ENCODE data around the gene EIF5B. TPM values are rescaled to one million over a fixed set of nuclear protein-coding genes. Genes with fewer than 3 reads are reported as not detected.

The EIF5B gene
- total and polyA plus RNA-seq, 2 of the 8 experiments (the other 6 are each of a cell fraction or from before 2014, with no cell fraction given): 10.7 to 64.5 TPM

DNA sequence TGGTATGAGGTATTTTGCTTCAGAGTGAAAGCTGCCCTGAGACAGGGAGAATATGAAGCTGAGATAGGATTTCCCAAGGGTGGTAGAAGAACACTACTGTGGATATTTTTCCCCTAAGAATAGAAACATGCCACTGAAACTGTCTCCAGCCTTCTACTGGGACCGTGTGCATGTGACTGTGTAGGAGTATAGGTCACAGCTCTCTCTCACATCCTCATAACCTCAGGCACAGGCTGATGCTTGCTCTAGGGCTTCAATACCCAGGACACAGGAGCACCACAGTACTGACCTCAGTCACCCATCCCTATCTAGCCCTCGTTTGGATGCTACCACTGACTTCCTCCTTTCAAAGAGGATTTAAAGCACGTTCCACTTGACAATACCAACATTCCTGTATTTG lies 85.4 kb downstream of the EIF5B start:
- H3K23ac ChIP-seq (ENCODE audit: insufficient read length): no peak overlapping the region
- no peak overlapping the region for H2BK120ac ChIP-seq (replicated peaks; ENCODE audit: low read depth, low read length)
- H3K4ac ChIP-seq (replicated peaks; ENCODE audit: insufficient read length, low read depth, low read length): no peak overlapping the region
- H3K4me2 ChIP-seq (ENCODE audit: insufficient read depth in 1 of 2, low read depth in 2 of 2, low read length in 2 of 2): no peak overlapping the region
- FAIRE-seq (no peak), DNase-seq (ENCODE audit: low read depth in 1 of 2, low spot score in 2 of 2) (no peak)
- 87% methylated on average over 3 of the region's 3 CpGs; no CpG with 5 or more reads in 1 of the 2 experiments for WGBS, 2 experiments (ENCODE audit: extremely low coverage in 1 of 2, insufficient coverage in 1 of 2, insufficient read length in 1 of 2, insufficient replicate concordance in 2 of 2, low coverage in 1 of 2, low lambda C conversion rate in 2 of 2, missing lambda C conversion rate in 1 of 2)
- no peak overlapping the region for H2BK20ac ChIP-seq (ENCODE audit: low read length)
- no peak overlapping the region for H3K18ac ChIP-seq (ENCODE audit: extremely low read depth, low read length)
- H3K79me1 ChIP-seq (ENCODE audit: low read depth, low read length): no peaks in the 10 kb centered on the region
- H3K27me3 ChIP-seq (replicated peaks in 1 of 4; ENCODE audit: control insufficient read depth in 3 of 4, extremely low read depth in 1 of 4, insufficient read depth in 3 of 4, low read length in 3 of 4): no peaks in the 10 kb centered on the region
- no peak overlapping the region for H3K9ac ChIP-seq (replicated peaks in 1 of 4; ENCODE audit: extremely low read depth in 1 of 4, low read depth in 3 of 4, low read length in 3 of 4)
- H2BK12ac ChIP-seq (ENCODE audit: low read depth, low read length): no peak overlapping the region
- H3K79me2 ChIP-seq (ENCODE audit: control insufficient read depth in 1 of 2, insufficient read depth in 2 of 2, low read length in 2 of 2): no peaks in the 10 kb centered on the region
- H4K8ac ChIP-seq (ENCODE audit: extremely low read depth, insufficient read depth, low read length): no peak overlapping the region
- H2BK15ac ChIP-seq (ENCODE audit: low read length): no peak overlapping the region
- H3K23me2 ChIP-seq (ENCODE audit: low read depth, low read length): no peaks in the 10 kb centered on the region
- no peak overlapping the region for H3K4me3 ChIP-seq (ENCODE audit: extremely low read depth in 1 of 4, insufficient read depth in 2 of 4, low read depth in 3 of 4, low read length in 4 of 4)
- H3K56ac ChIP-seq (replicated peaks; ENCODE audit: insufficient read length, low read depth, low read length): no peak overlapping the region
- no peaks in the 10 kb centered on the region for H3K9me3 ChIP-seq (ENCODE audit: insufficient read depth in 2 of 2, low read depth in 1 of 2, low read length in 1 of 2)
- no peaks in the 10 kb centered on the region for H3K4me1 ChIP-seq (replicated peaks in 1 of 4; ENCODE audit: control insufficient read depth in 3 of 4, insufficient read depth in 4 of 4, low read length in 3 of 4)
- H2AFZ ChIP-seq (ENCODE audit: low read length): no peak overlapping the region
- no peak overlapping the region for H4K5ac ChIP-seq (ENCODE audit: insufficient read length, low read depth, low read length)
- H3K36me3 ChIP-seq (ENCODE audit: control insufficient read depth in 2 of 4, insufficient read depth in 4 of 4, low read length in 3 of 4): peaks cover 4 to 46% (median 23%) of the 10 kb centered on the region in 4 experiments
- ChIA-PET POLR2A (ENCODE audit: partially characterized antibody) (interaction anchor here (1.4 kb wide), 1 partner anchor 20 kb away, joined by 4 read pairs; no protein-coding TSS in a partner anchor), CTCF (ENCODE audit: partially characterized antibody) (interaction anchor here (0.8 kb wide), 1 partner anchor 9 kb away, joined by 4 read pairs; no protein-coding TSS in a partner anchor)
- no peak overlapping the region for H3K14ac ChIP-seq (ENCODE audit: insufficient read length)
- no peak overlapping the region for H4K91ac ChIP-seq (replicated peaks; ENCODE audit: insufficient read length, low read length)
- H2AK5ac ChIP-seq (ENCODE audit: low read depth, low read length): no peak overlapping the region
- H2BK5ac ChIP-seq (ENCODE audit: low read depth, low read length): no peak overlapping the region
- peaks cover 2% of the 10 kb centered on the region in 2 experiments for H4K20me1 ChIP-seq (replicated peaks in 1 of 2; ENCODE audit: control insufficient read depth in 1 of 2, insufficient read depth in 2 of 2, low read length in 2 of 2)
- H3K27ac ChIP-seq (ENCODE audit: low read depth, low read length): no peak overlapping the region
- no peak for TF ChIP-seq NRF1 (IDR thresholded peaks at IDR 0.05; ENCODE audit: low read depth, low read length)
- TF ChIP-seq EGR1 (IDR thresholded peaks at IDR 0.05; ENCODE audit: borderline replicate concordance, low read depth, low read length): no peak
- TF ChIP-seq KDM5A (IDR thresholded peaks at IDR 0.05; ENCODE audit: low read length): no peak
- no peak for TF ChIP-seq ASH2L (IDR thresholded peaks at IDR 0.05; ENCODE audit: low read length)
- TF ChIP-seq, protein P1, sequence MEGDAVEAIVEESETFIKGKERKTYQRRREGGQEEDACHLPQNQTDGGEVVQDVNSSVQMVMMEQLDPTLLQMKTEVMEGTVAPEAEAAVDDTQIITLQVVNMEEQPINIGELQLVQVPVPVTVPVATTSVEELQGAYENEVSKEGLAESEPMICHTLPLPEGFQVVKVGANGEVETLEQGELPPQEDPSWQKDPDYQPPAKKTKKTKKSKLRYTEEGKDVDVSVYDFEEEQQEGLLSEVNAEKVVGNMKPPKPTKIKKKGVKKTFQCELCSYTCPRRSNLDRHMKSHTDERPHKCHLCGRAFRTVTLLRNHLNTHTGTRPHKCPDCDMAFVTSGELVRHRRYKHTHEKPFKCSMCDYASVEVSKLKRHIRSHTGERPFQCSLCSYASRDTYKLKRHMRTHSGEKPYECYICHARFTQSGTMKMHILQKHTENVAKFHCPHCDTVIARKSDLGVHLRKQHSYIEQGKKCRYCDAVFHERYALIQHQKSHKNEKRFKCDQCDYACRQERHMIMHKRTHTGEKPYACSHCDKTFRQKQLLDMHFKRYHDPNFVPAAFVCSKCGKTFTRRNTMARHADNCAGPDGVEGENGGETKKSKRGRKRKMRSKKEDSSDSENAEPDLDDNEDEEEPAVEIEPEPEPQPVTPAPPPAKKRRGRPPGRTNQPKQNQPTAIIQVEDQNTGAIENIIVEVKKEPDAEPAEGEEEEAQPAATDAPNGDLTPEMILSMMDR (IDR thresholded peaks at IDR 0.05; ENCODE audit: control extremely low read depth in 1 of 3, insufficient read depth in 1 of 3, low read depth in 1 of 3, low read length in 3 of 3): no peak
- no peak for TF ChIP-seq BCL11A (IDR thresholded peaks at IDR 0.05; ENCODE audit: low read depth in 2 of 2, low read length in 2 of 2)
- no peak for TF ChIP-seq FOSL1 (IDR thresholded peaks at IDR 0.05; ENCODE audit: insufficient read depth, low read depth, low read length)
- TF ChIP-seq SP4 (IDR thresholded peaks at IDR 0.05; ENCODE audit: low read length): no peak
- no peak for TF ChIP-seq SP1 (IDR thresholded peaks at IDR 0.05; ENCODE audit: low read depth, low read length)
- no peak for TF ChIP-seq HDAC6 (IDR thresholded peaks at IDR 0.05; ENCODE audit: low read depth, low read length)
- no peak for TF ChIP-seq SIX5 (IDR thresholded peaks at IDR 0.05; ENCODE audit: low read depth, low read length)
- TF ChIP-seq RNF2 (IDR thresholded peaks at IDR 0.05; ENCODE audit: borderline replicate concordance, low read depth, low read length, missing control alignments, poor library complexity, severe bottlenecking): no peak

All from H1 (cell line).